Tongue (tissue), 3 donors: ENCODE results near the gene MYL7. TPM values are rescaled to one million over a fixed set of nuclear protein-coding genes. Genes with fewer than 3 reads are reported as not detected.

ENCODE experiments used
- DNase-seq: peaks from one replicate; pipeline ENCODE4 v3.0.0-alpha.2; 2015
- small RNA-seq: library from RNA; depleted of rRNA; stranded (forward); fragments of <200 nt; gene quantifications from one replicate; pipeline ENCODE3, GENCODE V24; 2014; ENCODE audit warnings: low replicate concordance
- total RNA-seq: library from RNA; depleted of rRNA; stranded (reverse); fragments of >200 nt; gene quantifications from one replicate; pipeline ENCODE4 v1.2.3, GENCODE V29; 2014

The MYL7 gene
- total RNA-seq, 1 donor from 2014 or later = not detected

DNA sequence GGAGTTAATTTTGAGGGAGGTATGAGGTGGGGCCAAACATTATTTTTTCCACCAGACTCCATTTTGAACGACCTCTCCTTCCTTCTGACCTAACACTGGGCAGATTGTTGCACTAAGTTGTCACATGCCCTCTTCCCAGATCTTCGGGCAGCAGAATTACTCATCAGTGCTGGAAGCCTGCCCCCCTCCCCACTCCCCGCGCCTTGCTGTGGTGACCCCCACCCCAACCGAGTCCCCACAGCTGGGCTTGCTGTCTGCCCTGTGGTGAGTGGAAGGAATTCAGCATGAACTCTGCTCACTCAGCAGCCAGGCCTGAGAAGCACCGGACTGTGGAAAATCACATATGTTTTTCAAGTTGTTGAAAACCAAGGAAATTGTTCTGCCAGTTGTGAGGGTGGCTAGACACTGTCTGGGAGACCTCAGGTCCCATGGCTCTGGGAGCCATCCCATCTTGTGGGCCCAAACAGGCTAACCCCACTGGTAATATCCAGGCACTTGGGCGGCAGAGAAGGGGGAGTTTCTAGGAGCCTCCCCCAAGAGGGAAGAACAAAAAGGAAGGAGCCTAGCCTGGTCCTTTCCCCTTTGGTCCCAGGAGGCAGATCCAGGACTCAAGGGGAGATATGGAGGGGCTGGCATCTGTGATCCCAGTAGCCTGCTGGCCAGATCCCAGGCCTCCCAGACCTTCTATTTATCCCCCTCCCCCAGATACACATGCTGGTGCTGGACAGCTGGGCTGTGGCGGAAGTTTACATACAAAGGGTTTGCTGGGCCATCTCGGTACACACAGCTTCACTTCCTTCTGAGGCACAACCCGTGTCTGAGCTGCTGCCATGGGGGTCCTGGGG is 40.5 kb downstream of the MYL7 start:
- DNase-seq = peak; percentile 74

DNA sequence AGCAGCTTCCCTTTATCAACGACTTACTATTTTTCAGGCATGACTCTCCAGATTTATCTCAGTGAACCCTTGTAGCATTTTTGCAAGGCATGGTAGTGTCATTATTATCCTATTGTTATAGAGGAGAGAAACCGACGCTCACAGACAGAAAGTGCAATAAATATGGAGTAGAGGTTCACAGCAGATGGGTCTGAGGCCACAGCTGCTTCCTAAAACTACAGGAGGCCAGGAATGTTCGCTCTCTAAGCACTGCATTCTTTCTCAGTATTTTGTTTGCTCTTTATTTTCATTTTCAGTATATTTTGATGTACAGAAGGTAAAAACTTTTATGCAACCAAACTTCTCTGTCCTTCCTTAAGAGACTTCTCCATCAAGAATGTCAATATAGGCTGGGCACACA is 41.5 kb downstream of the MYL7 start:
- DNase-seq = no peak

GRCh38 chr7:44098092-44099068 is 42.8 kb downstream of the MYL7 start:
- DNase-seq = no peak

DNA sequence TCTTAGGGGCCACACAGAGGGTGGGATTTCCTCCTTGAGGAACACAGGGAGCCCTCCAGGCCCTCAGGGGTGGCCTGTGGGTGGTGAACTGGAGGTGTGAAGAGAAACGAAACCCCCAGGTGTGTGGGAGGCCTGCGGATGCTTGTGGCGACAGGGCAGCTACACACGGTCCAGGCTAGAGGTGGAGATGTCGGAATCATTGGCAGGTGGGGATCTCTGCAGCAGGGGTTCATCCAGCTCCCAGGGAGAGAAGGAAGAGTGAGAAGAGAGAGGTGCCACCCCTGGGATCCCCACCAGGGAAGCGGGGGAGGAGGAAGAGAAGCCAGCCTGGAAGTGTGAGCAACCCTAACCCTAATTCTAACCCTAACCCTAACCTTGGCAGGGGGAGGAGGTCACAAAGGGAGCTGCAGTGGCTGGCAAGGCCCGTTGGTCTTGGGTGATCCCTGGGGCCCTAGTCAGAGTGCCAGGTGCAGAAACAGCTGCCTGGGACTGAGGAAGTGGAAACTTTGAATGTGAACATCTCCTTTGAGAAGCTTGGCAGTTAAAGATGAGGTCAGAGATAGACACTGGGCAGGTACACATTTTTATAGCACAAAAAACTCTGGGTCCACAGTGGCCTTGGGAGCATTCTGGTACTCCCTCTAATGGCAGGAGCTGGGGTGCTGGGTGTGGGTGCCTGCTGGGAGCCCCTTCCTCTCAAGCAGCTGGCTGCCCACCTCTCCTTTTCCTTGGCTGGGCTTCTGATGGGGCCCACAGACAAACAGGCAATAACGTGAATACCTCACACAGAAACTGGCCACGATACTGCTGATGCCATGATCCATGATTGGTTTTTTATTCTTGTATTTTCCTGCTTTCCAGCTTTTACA is 43.8 kb downstream of the MYL7 start:
- no peak for DNase-seq

DNA sequence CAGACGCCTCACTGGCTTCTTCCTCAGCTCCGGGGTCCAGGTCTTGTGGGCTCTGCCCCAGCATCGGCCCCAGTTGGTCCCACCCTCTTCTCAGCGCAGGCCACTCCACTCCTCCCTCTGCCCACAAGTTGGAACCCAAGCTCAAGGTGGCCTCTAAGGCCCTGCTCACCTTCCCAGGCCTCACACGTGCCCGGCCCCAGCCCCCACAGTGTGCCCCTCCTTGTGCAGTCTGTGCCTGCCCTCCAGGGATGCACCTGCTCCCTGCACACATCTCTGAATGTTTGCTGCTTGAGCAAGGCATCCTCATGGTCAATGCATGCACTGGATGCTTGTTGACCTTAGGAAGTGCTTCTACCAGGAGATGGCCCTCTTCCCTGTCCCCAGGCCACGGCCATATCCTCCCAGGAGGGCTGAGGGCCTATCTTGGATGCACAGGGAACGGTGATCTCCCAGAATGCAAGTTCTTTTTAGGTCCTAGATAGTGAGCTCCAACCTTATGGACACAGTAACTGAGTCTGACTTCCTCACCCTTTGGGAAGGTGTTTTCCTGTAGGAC is 44.7 kb downstream of the MYL7 start:
- DNase-seq = no peak

GRCh38 chr7:44095781-44096180 is 45.4 kb downstream of the MYL7 start:
- DNase-seq = no peak

GRCh38 chr7:44094883-44095592 is 46.1 kb downstream of the MYL7 start:
- no peak for DNase-seq

DNA sequence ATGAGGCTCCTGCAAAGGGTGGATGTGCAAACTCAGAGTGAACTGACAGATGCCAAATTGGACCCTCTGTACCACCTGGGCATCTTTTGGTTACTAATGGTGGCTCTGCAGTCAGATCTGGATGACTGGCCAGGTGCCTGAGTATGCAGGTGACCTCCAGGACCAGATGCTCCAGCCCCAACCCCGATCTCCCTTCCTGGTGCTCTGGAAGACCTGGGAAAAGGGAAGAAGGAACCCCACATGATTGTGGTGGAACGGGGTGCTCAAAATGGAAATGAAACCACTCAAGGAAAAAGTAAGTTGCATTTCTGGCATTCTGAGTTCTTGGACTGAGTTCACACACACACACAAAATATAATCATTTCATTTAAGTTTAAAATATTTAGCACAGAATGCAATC is 46.8 kb downstream of the MYL7 start:
- no peak for DNase-seq

DNA sequence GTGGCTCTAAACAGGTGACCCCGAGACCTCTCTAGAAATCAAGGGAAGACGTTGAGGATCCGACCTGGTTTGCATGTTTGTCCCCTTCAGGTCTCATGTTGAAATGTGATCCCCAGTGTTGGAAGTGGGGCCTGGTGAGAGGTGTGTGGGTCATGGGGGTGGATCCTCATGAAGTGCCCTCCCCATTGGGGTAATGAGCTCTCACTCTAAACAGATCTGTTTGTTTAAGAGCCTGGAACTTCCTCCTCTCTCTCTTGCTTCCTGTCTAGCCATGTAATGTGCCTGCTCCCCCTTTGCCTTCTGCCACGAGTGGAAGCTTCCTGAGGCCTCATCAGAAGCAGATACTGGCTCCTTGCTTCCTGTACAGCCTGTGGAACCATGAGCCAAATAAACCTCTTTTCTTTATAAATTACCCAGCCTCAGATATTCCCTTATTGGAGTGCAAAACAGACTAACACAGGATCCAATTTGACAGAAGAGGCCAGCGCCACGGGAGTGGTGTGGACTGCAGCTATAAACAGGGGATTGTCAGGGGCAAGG is 48.0 kb downstream of the MYL7 start:
- DNase-seq = no peak

Small RNA genes lying within 50 kb of the gene (small RNA-seq; reads per million reads assigned to genes)
- gene RNA5SP230 = not detected

Other genes starting within 250 kb of the MYL7 start
- gene URGCP, start 234.7 kb downstream of the MYL7 start, total RNA-seq = 32.5 TPM
- gene UBE2D4, start 214.9 kb downstream of the MYL7 start, total RNA-seq = 30.4 TPM
- not detected for gene SPDYE1, start 143.4 kb downstream of the MYL7 start, total RNA-seq
- 75.1 TPM for gene DBNL, start 96.6 kb downstream of the MYL7 start, total RNA-seq
- 433 TPM for gene PGAM2, start 75.8 kb downstream of the MYL7 start, total RNA-seq
- gene POLM, start 58.8 kb downstream of the MYL7 start, total RNA-seq = 37.6 TPM
- gene AEBP1, start 37.0 kb downstream of the MYL7 start, total RNA-seq = 51.1 TPM
- 62.7 TPM for gene POLD2, start 17.8 kb downstream of the MYL7 start, total RNA-seq
- gene GCK, start 48.1 kb upstream of the MYL7 start, total RNA-seq = 2.9 TPM
- 59.3 TPM for gene YKT6, start 59.6 kb upstream of the MYL7 start, total RNA-seq
- gene CAMK2B, start 184.3 kb upstream of the MYL7 start, total RNA-seq = 26.7 TPM